SU-DHL-6 (cell line): ENCODE data around the gene COL23A1.

Source experiments
- H2AFZ ChIP-seq: fragments of 200-600 bp; sonication (generic); 2 replicates; pipeline ENCODE4 v1.6.1; 2014; ENCODE audit warnings: low read depth, mild to moderate bottlenecking, moderate library complexity, mixed read lengths, antibody characterized with exemption, low read length; ENCODE audit not compliant: severe bottlenecking
- H3F3A ChIP-seq: fragments of 200-600 bp; shearing (Covaris generic); 2 replicates; pipeline ENCODE4 v1.6.0; 2016; ENCODE audit warnings: antibody characterized with exemption, mild to moderate bottlenecking; ENCODE audit not compliant: insufficient read depth
- H3K27ac ChIP-seq: fragments of 200-600 bp; sonication (generic); 2 replicates; pipeline ENCODE4 v1.5.1; 2016; ENCODE audit warnings: low read depth, mild to moderate bottlenecking, low read length, moderate library complexity, mixed read lengths
- H3K27me3 ChIP-seq: fragments of 200-600 bp; sonication (generic), shearing (Covaris generic); 2 replicates; pipeline ENCODE4 v1.6.0; 2014; ENCODE audit warnings: mild to moderate bottlenecking, low read length
- H3K36me3 ChIP-seq: fragments of 200-600 bp; sonication (generic); 2 replicates; pipeline ENCODE4 v1.6.1; 2014; ENCODE audit warnings: mild to moderate bottlenecking, low read length, mixed read lengths
- H3K4me2 ChIP-seq: fragments of 300-600, 200-600 bp; shearing (Covaris generic), sonication (generic); 2 replicates; pipeline ENCODE4 v1.6.0; 2014; ENCODE audit warnings: low read length, low read depth, mild to moderate bottlenecking; ENCODE audit not compliant: poor library complexity, severe bottlenecking
- H3K4me3 ChIP-seq: fragments of 200-600 bp; sonication (generic); 2 replicates; pipeline ENCODE4 v1.5.1; 2014; ENCODE audit warnings: antibody characterized with exemption, low read length, mild to moderate bottlenecking, mixed read lengths; ENCODE audit not compliant: insufficient read depth, poor library complexity, severe bottlenecking
- H3K79me2 ChIP-seq: fragments of 200-600 bp; sonication (generic); 2 replicates; pipeline ENCODE4 v1.6.1; 2014; ENCODE audit warnings: mild to moderate bottlenecking, low read length, moderate library complexity; ENCODE audit not compliant: insufficient read depth
- H3K9ac ChIP-seq: fragments of 200-600 bp; sonication (generic); 2 replicates; pipeline ENCODE4 v1.7.0; 2014; ENCODE audit warnings: mild to moderate bottlenecking, low read length
- H3K9me2 ChIP-seq: fragments of 200-600 bp; sonication (generic); replicated peaks from 2 replicates; pipeline ENCODE4 v1.6.1; 2014; ENCODE audit warnings: low read length; ENCODE audit not compliant: insufficient read depth
- H3K9me3 ChIP-seq: fragments of 200-600 bp; sonication (generic); 2 replicates; pipeline ENCODE4 v1.6.1; 2014; ENCODE audit warnings: low read length, mixed read lengths; ENCODE audit not compliant: insufficient read depth
- H4K20me1 ChIP-seq: fragments of 200-600 bp; sonication (generic); 2 replicates; pipeline ENCODE4 v1.6.1; 2014; ENCODE audit warnings: low read depth, mild to moderate bottlenecking, antibody characterized with exemption, low read length, moderate library complexity, mixed read lengths
- EZH2phosphoT487 ChIP-seq: fragments of 200-600 bp; sonication (generic), shearing (Covaris generic); conservative IDR thresholded peaks from 2 replicates; pipeline ENCODE4 v1.6.1; 2018; ENCODE audit warnings: mild to moderate bottlenecking, antibody characterized with exemption, low read length, moderate library complexity, mixed read lengths
- TF ChIP-seq, protein P1 (sequence below): fragments of 200-600 bp; sonication (generic); IDR thresholded peaks from one replicate; pipeline ENCODE4 v1.5.1; 2017; ENCODE audit warnings: antibody characterized with exemption, mild to moderate bottlenecking, low read length, moderate library complexity; ENCODE audit not compliant: insufficient read depth, poor library complexity, severe bottlenecking

COL23A1 gene

DNA sequence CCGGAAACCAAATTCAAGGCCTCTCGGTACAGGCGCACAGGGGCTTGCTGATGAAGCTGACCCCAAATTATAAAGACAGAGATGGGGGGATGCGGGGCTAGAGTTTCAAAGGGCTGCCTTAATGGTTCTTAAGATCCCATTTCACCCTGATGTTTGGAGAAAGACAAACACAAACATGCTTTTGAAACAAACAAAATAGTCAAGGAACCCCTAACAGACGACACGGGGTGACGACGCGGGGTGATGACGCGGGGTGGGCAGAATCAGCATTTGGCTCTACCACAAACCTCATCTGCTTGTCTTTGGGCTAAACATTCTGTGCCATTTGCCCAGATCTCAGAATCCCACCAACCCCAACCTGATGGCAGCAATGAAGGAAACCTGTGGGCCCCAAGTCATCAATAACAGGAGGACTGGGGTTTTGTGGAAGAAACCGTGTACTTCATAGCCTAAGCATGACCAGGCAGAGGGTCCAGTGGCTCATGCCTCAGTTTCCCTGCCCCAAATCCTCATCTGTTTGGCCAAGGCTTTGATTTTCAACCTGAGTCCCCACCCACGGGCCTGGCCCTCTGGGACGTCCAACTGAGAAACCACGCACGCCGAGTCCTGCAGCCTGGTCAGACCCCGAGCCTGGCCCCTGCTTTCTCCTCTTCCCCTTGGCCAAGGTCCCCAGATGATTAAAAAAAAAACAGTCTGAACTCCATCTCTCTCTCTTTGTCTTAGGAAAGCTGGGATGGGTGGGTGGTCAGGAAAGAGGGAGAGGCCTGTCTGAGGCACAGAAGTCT, 148.5 kb downstream of the COL23A1 start:
- no peak overlapping the region for H3K4me2 ChIP-seq
- no peaks in the 10 kb centered on the region for H3K27me3 ChIP-seq
- no peaks in the 10 kb centered on the region for H3K36me3 ChIP-seq
- no peaks in the 10 kb centered on the region for H3K9me3 ChIP-seq
- no peak overlapping the region for H2AFZ ChIP-seq
- no peak overlapping the region for H3K9ac ChIP-seq
- no peaks in the 10 kb centered on the region for H3K9me2 ChIP-seq
- no peak overlapping the region for H3K27ac ChIP-seq
- no peaks in the 10 kb centered on the region for H3F3A ChIP-seq
- no peak overlapping the region for H3K4me3 ChIP-seq
- H4K20me1 ChIP-seq: no peaks in the 10 kb centered on the region
- no peaks in the 10 kb centered on the region for H3K79me2 ChIP-seq
- TF ChIP-seq, protein P1, sequence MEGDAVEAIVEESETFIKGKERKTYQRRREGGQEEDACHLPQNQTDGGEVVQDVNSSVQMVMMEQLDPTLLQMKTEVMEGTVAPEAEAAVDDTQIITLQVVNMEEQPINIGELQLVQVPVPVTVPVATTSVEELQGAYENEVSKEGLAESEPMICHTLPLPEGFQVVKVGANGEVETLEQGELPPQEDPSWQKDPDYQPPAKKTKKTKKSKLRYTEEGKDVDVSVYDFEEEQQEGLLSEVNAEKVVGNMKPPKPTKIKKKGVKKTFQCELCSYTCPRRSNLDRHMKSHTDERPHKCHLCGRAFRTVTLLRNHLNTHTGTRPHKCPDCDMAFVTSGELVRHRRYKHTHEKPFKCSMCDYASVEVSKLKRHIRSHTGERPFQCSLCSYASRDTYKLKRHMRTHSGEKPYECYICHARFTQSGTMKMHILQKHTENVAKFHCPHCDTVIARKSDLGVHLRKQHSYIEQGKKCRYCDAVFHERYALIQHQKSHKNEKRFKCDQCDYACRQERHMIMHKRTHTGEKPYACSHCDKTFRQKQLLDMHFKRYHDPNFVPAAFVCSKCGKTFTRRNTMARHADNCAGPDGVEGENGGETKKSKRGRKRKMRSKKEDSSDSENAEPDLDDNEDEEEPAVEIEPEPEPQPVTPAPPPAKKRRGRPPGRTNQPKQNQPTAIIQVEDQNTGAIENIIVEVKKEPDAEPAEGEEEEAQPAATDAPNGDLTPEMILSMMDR: no peak
- TF ChIP-seq EZH2phosphoT487: no peak

DNA sequence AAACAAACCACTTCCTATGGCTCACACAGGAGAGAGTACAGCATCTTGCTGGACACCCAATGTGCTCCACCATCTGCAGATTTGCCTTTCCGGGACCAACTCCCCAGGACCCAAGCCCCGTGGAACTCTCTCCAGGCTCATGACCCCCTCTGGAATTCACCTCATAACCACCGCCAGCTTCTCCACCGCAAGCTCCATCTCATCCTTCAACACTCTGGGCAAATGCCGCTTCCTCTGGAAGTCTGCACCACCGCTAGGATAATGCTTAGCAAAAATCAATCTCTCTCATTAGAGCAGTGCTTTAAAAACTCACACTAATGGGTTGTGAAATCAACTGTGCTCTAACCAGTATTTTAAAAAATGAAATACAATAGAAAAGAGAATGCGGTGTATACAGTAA, 150.0 kb downstream of the COL23A1 start:
- Histone ChIP-seq H3K4me3 (no peak overlapping the region), H4K20me1 (no peaks in the 10 kb centered on the region), H3K9ac (no peak overlapping the region), H3F3A (no peaks in the 10 kb centered on the region), H3K4me2 (no peak overlapping the region), H3K9me2 (no peaks in the 10 kb centered on the region), H3K27ac (no peak overlapping the region), H3K79me2 (no peaks in the 10 kb centered on the region), H3K36me3 (no peaks in the 10 kb centered on the region), H2AFZ (no peak overlapping the region), H3K9me3 (no peaks in the 10 kb centered on the region), H3K27me3 (no peaks in the 10 kb centered on the region)
- TF ChIP-seq, protein P1: no peak
- no peak for TF ChIP-seq EZH2phosphoT487

DNA sequence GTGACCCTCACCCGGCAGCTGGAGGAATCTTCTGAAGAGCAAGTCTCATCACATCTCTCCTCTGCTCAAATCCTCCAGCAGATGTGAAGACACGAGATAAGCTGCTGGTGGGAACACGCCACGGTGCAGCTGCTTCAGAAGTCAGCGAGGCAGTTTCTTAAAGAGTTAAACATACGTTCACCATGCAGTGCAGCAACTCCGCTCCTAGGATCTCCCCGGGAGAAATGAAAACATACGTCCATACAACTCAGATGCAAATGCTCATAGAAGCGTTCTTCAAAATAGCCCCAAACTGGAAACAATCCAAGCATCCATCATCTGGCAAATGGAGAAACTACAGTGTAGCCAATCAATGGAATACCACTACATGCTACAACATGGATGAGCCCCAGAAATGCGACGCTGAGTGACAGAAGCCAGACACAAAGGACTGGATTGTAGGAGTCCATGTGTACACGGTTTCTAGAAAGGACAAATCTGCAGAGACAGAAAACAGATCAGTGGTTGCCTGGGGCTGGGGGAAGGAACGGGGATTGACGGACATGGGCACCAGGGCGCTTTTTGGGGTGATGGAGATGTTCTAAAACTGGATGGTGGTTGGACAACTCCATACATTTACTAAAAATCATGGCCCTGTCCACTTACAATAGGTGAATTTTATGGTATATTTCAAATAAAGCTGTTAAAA, 150.6 kb downstream of the COL23A1 start:
- H3K27ac ChIP-seq: no peak overlapping the region
- TF ChIP-seq, protein P1: no peak
- no peak for TF ChIP-seq EZH2phosphoT487
- no peaks in the 10 kb centered on the region for H4K20me1 ChIP-seq
- H3K9ac ChIP-seq: no peak overlapping the region
- no peaks in the 10 kb centered on the region for H3K79me2 ChIP-seq
- H3K4me3 ChIP-seq: no peak overlapping the region
- no peaks in the 10 kb centered on the region for H3K27me3 ChIP-seq
- no peaks in the 10 kb centered on the region for H3K9me3 ChIP-seq
- no peak overlapping the region for H3K4me2 ChIP-seq
- H3F3A ChIP-seq: no peaks in the 10 kb centered on the region
- H2AFZ ChIP-seq: no peak overlapping the region
- H3K9me2 ChIP-seq: no peaks in the 10 kb centered on the region
- no peaks in the 10 kb centered on the region for H3K36me3 ChIP-seq
